Measurements from ENCODE around the gene SDK2. TPM values are rescaled to one million over a fixed set of nuclear protein-coding genes. Genes with fewer than 3 reads are reported as not detected.

SDK2 gene
- total and polyA plus RNA-seq, 2 of the 8 experiments (the other 6 are each of a cell fraction or from before 2014, with no cell fraction given) = 3.9 to 4.1 TPM

DNA sequence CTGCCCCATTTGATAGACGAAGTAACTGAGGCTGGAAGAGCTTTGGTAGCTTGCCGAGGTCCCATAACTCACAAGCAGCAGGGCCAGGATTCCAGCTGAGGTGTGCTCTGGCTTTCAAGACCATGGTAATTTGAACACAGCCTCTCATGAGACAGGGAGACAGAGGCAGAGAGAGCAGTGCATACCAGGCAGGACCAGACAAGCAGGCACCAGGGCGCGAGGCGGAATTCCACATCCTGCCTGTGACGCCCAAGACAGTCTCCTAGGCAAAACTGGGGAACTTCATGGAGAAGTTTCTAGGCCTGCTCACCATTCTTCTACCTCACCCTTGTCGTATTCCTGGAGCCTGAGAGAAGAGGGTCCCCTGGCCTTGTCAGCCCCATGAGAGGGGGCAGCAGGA, 19.2 kb downstream of the SDK2 start (continued):
- no peak for TF ChIP-seq CTCF (IDR thresholded peaks at IDR 0.05; ENCODE audit: control extremely low read depth in 1 of 3, insufficient read depth in 1 of 3, low read depth in 1 of 3, low read length in 3 of 3)
